ENCODE results near the gene STH.

STH gene

GRCh38 chr17:45953561-45953960 lies 45.5 kb upstream of the STH start:
- Histone ChIP-seq H3K27ac (ENCODE audit: extremely low read depth, low read depth, low read length) (no peak overlapping the region), H3K4me3 (ENCODE audit: low read depth, low read length) (no peak overlapping the region), H3K36me3 (ENCODE audit: control insufficient read depth in 2 of 2, insufficient read depth in 1 of 2, low read length in 2 of 2) (no peaks in the 10 kb centered on the region), H3K9me3 (ENCODE audit: control insufficient read depth, insufficient read depth, low read depth, low read length) (no peaks in the 10 kb centered on the region), H3K4me1 (ENCODE audit: control insufficient read depth, insufficient read depth, low read length) (no peaks in the 10 kb centered on the region)
- ChIA-PET CTCF (interaction anchor here (0.7 kb wide), 2 partner anchors 184 to 641 kb away, joined by 3 to 6 read pairs; no protein-coding TSS in a partner anchor), POLR2A (no interaction called here)
- TF ChIP-seq ZNF169 (tag by site-specific recombination; IDR thresholded peaks at IDR 0.05): no peak
- TF ChIP-seq ZFHX2 (tag by site-specific recombination; conservative IDR thresholded peaks at IDR 0.05): no peak
- TF ChIP-seq WT1 (tag by site-specific recombination; IDR thresholded peaks at IDR 0.05): no peak
- no peak for TF ChIP-seq PATZ1 (tag by site-specific recombination; IDR thresholded peaks at IDR 0.05)
- TF ChIP-seq ZNF76 (tag by site-specific recombination; IDR thresholded peaks at IDR 0.05; ENCODE audit: borderline replicate concordance, low read depth): no peak
- TF ChIP-seq INSM2 (tag by site-specific recombination; IDR thresholded peaks at IDR 0.05): no peak
- TF ChIP-seq ZNF600 (tag by site-specific recombination; IDR thresholded peaks at IDR 0.05): no peak
- TF ChIP-seq MEIS1 (CRISPR knock-in tag; IDR thresholded peaks at IDR 0.05; ENCODE audit: borderline replicate concordance): no peak
- no peak for TF ChIP-seq AEBP2 (tag by site-specific recombination; IDR thresholded peaks at IDR 0.05; ENCODE audit: borderline replicate concordance)
- TF ChIP-seq GLIS2 (tag by site-specific recombination; IDR thresholded peaks at IDR 0.05): no peak
- TF ChIP-seq KLF1 (tag by site-specific recombination; IDR thresholded peaks at IDR 0.05): no peak
- TF ChIP-seq PRDM10 (tag by site-specific recombination; IDR thresholded peaks at IDR 0.05): no peak
- TF ChIP-seq ZNF366 (tag by site-specific recombination; conservative IDR thresholded peaks at IDR 0.05): no peak
- TF ChIP-seq ZNF610 (tag by site-specific recombination; IDR thresholded peaks at IDR 0.05; ENCODE audit: borderline replicate concordance): no peak
- TF ChIP-seq ZNF132 (tag by site-specific recombination; IDR thresholded peaks at IDR 0.05; ENCODE audit: borderline replicate concordance): no peak
- no peak for TF ChIP-seq MYNN (tag by site-specific recombination; IDR thresholded peaks at IDR 0.05; ENCODE audit: borderline replicate concordance)

GRCh38 chr17:45954914-45955313 lies 44.1 kb upstream of the STH start:
- Histone ChIP-seq H3K27ac (ENCODE audit: extremely low read depth, low read depth, low read length) (no peak overlapping the region), H3K36me3 (ENCODE audit: control insufficient read depth in 2 of 2, insufficient read depth in 1 of 2, low read length in 2 of 2) (no peaks in the 10 kb centered on the region), H3K9me3 (ENCODE audit: control insufficient read depth, insufficient read depth, low read depth, low read length) (no peaks in the 10 kb centered on the region), H3K4me1 (ENCODE audit: control insufficient read depth, insufficient read depth, low read length) (no peaks in the 10 kb centered on the region), H3K4me3 (ENCODE audit: low read depth, low read length) (no peak overlapping the region)
- ChIA-PET CTCF (interaction anchor here (0.7 kb wide), 1 partner anchor 912 kb away, joined by 3 read pairs; no protein-coding TSS in a partner anchor), POLR2A (no interaction called here)
- TF ChIP-seq ZNF596 (tag by site-specific recombination; IDR thresholded peaks at IDR 0.05) (no peak), ZNF19 (tag by site-specific recombination; IDR thresholded peaks at IDR 0.05; ENCODE audit: low read depth) (no peak), GFI1B (tag by site-specific recombination; IDR thresholded peaks at IDR 0.05) (no peak), ZNF335 (tag by site-specific recombination; conservative IDR thresholded peaks at IDR 0.05) (0 out of 2 replicates have a peak, but pooled peaks have one; percentile 6), ZNF514 (tag by site-specific recombination; IDR thresholded peaks at IDR 0.05) (no peak), ZNF169 (tag by site-specific recombination; IDR thresholded peaks at IDR 0.05) (no peak), ZNF518A (tag by site-specific recombination; conservative IDR thresholded peaks at IDR 0.05; ENCODE audit: low read depth) (no peak)

Data from HEK293 (cell line).